Bronchial smooth muscle cell (primary cell): Measurements from ENCODE around the gene C1QB. TPM values are rescaled to one million over a fixed set of nuclear protein-coding genes. Genes with fewer than 3 reads are reported as not detected.

Experiments used
- total RNA-seq: library from RNA; depleted of rRNA; stranded (reverse); fragments of >200 nt; gene quantifications from 2 replicates; pipeline ENCODE4 v1.2.1, GENCODE V29; 2014

C1QB gene
- total RNA-seq = not detected in 2 replicates

DNA sequence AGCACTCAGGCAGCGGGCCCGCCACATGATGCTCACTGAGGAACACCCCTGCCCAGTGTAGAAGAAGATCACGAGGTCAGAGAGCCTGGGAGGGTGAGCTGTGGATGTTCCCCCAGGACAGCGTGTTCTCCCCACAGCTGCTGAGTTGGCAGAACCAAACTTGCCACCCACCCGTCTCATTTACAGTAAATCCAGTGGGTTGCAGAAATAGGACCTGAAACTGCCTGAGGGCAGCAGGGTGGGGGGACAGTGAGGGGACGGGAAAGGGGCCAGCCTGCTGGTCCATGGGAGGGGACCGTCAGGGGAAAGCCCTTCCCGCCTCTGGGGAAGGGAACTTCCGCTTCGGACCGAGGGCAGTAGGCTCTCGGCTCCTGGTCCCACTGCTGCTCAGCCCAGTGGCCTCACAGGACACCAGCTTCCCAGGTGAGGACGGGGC, at the start of gene C1QB:
Gene C1QB, plus strand, starts transcription at position 356 of the 436 bp plus-strand sequence. CDS start 6,227 bp downstream, outside the sequence.

GRCh38 chr1:22636353-22636752, 16.7 kb upstream of the C1QB start, which contains the start of gene C1QA:
C1QA (plus strand) TSS chr1:22636628; CDS start chr1:22637617, 989 bp downstream.

GRCh38 chr1:22643381-22643780, 9.7 kb upstream of the C1QB start, which contains the start of gene C1QC:
C1QC (plus strand) TSS chr1:22643633; CDS start chr1:22644024, 391 bp downstream.

DNA sequence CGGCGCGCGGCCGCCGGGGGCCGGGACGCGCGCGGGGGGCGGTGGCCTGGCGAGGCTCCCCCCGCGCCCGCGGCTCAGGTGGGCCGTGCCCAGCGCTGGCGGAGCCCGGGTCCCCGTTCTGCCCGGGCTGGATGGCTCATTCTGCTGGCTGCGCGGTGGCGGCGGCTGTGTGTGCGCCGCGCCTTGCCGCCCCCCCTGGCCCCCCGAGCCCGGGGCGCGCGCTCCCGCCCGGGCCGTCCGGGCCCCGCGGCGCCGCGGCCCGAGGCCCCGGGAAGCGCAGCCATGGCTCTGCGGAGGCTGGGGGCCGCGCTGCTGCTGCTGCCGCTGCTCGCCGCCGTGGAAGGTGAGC, 57.6 kb downstream of the C1QB start, which contains the start of gene EPHB2:
Gene EPHB2, plus strand, starts transcription at position 139 of the 349 bp plus-strand sequence. Its CDS starts 144 bp downstream, at position 283.

Other genes starting within 250 kb of the C1QB start
- 5.8 and 6.4 TPM in 2 replicates for gene ZBTB40, start 201.4 kb upstream of the C1QB start, total RNA-seq
- not detected in 2 replicates for gene EPHA8, start 89.7 kb upstream of the C1QB start, total RNA-seq
- gene C1QA, start 16.6 kb upstream of the C1QB start, total RNA-seq = not detected in 2 replicates
- not detected in 2 replicates for gene C1QC, start 9.6 kb upstream of the C1QB start, total RNA-seq
- gene EPHB2, start 57.6 kb downstream of the C1QB start, total RNA-seq = 37.2 and 42.3 TPM in 2 replicates